PFSK-1 (cell line): ENCODE results near the gene AOAH.

Experiments
- FOXP2 ChIP-seq: optimal IDR thresholded peaks from 2 replicates; pipeline ENCODE3; 2011; ENCODE audit warnings: borderline replicate concordance, control low read depth, inconsistent platforms; ENCODE audit not compliant: insufficient read depth; ENCODE audit errors: extremely low read length, extremely low read depth
- POLR2AphosphoS5 ChIP-seq: IDR thresholded peaks from 2 replicates; pipeline ENCODE4 v1.6.1; 2012; ENCODE audit warnings: low read depth, mild to moderate bottlenecking, control low read depth, low read length, moderate library complexity
- REST ChIP-seq, 2 experiments: IDR thresholded peaks; 2 replicates each; pipeline versions ENCODE4 v1.6.1 to v1.8.0; 2011 to 2012; ENCODE audit warnings: low read depth in 2 of 2, low read length in 2 of 2, control low read depth in 1 of 2, inconsistent platforms in 1 of 2, mild to moderate bottlenecking in 1 of 2, moderate library complexity in 1 of 2; ENCODE audit not compliant: insufficient read depth in 1 of 2
- SIN3A ChIP-seq: IDR thresholded peaks from 2 replicates; pipeline ENCODE4 v1.6.1; 2012; ENCODE audit warnings: mild to moderate bottlenecking, low read length, moderate library complexity, borderline replicate concordance; ENCODE audit not compliant: insufficient read depth
- TAF1 ChIP-seq: IDR thresholded peaks from 2 replicates; pipeline ENCODE4 v1.6.1; 2012; ENCODE audit warnings: low read length, control low read depth, borderline replicate concordance; ENCODE audit not compliant: insufficient read depth

The AOAH gene

DNA sequence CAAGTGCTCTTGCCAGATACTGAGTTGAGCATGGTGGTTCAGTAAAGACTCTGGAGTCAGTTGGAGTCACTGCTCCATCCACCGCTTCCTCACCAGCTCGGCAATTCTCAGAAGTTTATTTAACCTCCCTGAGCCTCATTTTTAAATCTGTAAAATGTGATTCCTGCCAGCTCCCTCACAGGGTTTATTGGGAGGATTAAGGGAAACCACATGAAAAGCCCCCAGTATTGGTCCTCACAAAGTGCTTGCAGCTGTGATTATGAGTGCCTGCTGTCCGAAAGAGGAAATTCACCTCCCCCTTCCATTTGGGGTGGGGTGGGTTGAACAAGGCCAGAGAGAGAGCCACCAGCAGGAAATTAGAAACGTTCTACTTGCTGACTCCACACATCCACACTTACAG lies 99.0 kb downstream of the AOAH start:
- TF ChIP-seq POLR2AphosphoS5 (no peak), FOXP2 (no peak), SIN3A (no peak), REST (IDR thresholded peaks at IDR 0.05; ENCODE audit: insufficient read depth in 1 of 2, low read depth in 2 of 2, low read length in 2 of 2) (no peak), TAF1 (no peak)

GRCh38 chr7:36623247-36623646 lies 101.0 kb downstream of the AOAH start:
- TF ChIP-seq TAF1 (no peak), SIN3A (no peak), POLR2AphosphoS5 (no peak), FOXP2 (no peak), REST (IDR thresholded peaks at IDR 0.05; ENCODE audit: insufficient read depth in 1 of 2, low read depth in 2 of 2, low read length in 2 of 2) (no peak)

DNA sequence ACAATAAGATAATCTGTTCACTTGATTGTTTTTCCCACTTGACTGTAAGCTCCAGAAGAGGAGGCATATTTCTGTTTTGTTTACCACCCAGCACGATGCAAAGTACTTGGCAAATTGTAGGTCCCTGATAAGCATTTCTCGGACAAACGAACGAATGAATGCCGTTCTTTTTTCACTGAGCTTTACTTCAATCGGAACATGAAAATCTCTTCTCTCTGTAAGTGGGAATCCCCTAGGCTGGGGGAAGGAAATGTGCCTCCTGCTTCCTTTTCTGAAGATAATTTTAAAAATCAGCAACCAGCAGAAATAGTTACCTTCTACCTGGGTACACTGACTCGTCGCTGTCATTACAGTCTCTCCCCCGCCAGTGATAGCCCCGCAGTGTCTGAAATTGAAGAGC lies 102.9 kb downstream of the AOAH start:
- no peak for TF ChIP-seq REST (IDR thresholded peaks at IDR 0.05; ENCODE audit: insufficient read depth in 1 of 2, low read depth in 2 of 2, low read length in 2 of 2)
- no peak for TF ChIP-seq POLR2AphosphoS5
- no peak for TF ChIP-seq TAF1
- TF ChIP-seq SIN3A: no peak
- no peak for TF ChIP-seq FOXP2

- TF ChIP-seq TAF1 (no peak), REST (IDR thresholded peaks at IDR 0.05; ENCODE audit: insufficient read depth in 1 of 2, low read depth in 2 of 2, low read length in 2 of 2) (no peak), POLR2AphosphoS5 (no peak), FOXP2 (no peak), SIN3A (no peak)
These were observed 104.1 kb downstream of the AOAH start for GRCh38 chr7:36620166-36620708.

- TF ChIP-seq TAF1: no peak
- TF ChIP-seq POLR2AphosphoS5: no peak
- no peak for TF ChIP-seq FOXP2
- TF ChIP-seq REST (IDR thresholded peaks at IDR 0.05; ENCODE audit: insufficient read depth in 1 of 2, low read depth in 2 of 2, low read length in 2 of 2): no peak
- no peak for TF ChIP-seq SIN3A
These were observed 106.9 kb downstream of the AOAH start for GRCh38 chr7:36617408-36617807.
